Uterus (tissue), 2 donors: ENCODE data around the gene CRMP1.

Experiments
- CTCF ChIP-seq, 4 experiments: fragments of 200-600 bp in 2 of 4; fragments of 450-650 bp in 2 of 4; sonication (generic) in 2 of 4; IDR thresholded peaks; one replicate each; pipeline ENCODE4 v1.5.1; 2016 to 2019; ENCODE audit warnings: antibody characterized with exemption in 4 of 4, mild to moderate bottlenecking in 2 of 4, moderate library complexity in 1 of 4
- POLR2A ChIP-seq, 2 donors: fragments of 450-650 bp; IDR thresholded peaks; one replicate each; pipeline ENCODE4 v1.6.1; 2016; ENCODE audit warnings: antibody characterized with exemption in 2 of 2, mild to moderate bottlenecking in 1 of 2, moderate library complexity in 1 of 2

GRCh38 chr4:5889002-5889696 is 3.7 kb downstream of the CRMP1 start:
- TF ChIP-seq POLR2A (IDR thresholded peaks at IDR 0.05) = no peak
- no peak for TF ChIP-seq CTCF (IDR thresholded peaks at IDR 0.05)
